ENCODE measurements around the gene OTULIN. TPM values are rescaled to one million over a fixed set of nuclear protein-coding genes. Genes with fewer than 3 reads are reported as not detected.

OTULIN gene
- total and polyA plus RNA-seq, 2 experiments from 2014 or later: 24.3 to 43.9 TPM

DNA sequence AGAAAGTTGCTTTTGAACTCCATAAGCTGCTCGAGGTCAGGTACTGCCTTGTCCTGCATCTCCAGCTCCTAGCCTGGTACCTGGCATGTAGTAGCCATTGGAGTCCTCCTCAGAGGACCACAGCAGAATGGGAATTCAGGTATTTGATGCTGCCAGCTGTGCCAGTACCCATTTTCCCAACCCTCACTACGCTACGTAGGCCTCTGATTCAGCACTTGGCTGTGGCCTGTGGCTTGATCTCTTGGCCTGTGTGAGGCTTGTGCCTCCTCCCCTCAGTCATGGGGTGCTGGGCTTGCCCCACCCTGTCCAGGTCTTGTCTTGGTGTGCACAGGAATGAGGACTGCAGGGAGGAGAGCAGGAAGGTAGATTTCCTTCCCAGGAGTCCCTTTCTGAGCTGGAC, 11.8 kb downstream of the OTULIN start (continued):
- TF ChIP-seq, protein P1, sequence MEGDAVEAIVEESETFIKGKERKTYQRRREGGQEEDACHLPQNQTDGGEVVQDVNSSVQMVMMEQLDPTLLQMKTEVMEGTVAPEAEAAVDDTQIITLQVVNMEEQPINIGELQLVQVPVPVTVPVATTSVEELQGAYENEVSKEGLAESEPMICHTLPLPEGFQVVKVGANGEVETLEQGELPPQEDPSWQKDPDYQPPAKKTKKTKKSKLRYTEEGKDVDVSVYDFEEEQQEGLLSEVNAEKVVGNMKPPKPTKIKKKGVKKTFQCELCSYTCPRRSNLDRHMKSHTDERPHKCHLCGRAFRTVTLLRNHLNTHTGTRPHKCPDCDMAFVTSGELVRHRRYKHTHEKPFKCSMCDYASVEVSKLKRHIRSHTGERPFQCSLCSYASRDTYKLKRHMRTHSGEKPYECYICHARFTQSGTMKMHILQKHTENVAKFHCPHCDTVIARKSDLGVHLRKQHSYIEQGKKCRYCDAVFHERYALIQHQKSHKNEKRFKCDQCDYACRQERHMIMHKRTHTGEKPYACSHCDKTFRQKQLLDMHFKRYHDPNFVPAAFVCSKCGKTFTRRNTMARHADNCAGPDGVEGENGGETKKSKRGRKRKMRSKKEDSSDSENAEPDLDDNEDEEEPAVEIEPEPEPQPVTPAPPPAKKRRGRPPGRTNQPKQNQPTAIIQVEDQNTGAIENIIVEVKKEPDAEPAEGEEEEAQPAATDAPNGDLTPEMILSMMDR (conservative IDR thresholded peaks at IDR 0.05; ENCODE audit: low read depth in 2 of 2): no peak
- TF ChIP-seq ZNF331 (CRISPR knock-in tag; IDR thresholded peaks at IDR 0.05; ENCODE audit: low read depth) (no peak), POLR2AphosphoS5 (IDR thresholded peaks at IDR 0.05; ENCODE audit: low read depth) (no peak), CREB1 (CRISPR knock-in tag; IDR thresholded peaks at IDR 0.05; ENCODE audit: low read depth) (no peak), JUNB (IDR thresholded peaks at IDR 0.05; ENCODE audit: unreplicated experiment) (no peak), NANOG (IDR thresholded peaks at IDR 0.05; ENCODE audit: borderline replicate concordance) (no peak)
- TF ChIP-seq, protein P2, sequence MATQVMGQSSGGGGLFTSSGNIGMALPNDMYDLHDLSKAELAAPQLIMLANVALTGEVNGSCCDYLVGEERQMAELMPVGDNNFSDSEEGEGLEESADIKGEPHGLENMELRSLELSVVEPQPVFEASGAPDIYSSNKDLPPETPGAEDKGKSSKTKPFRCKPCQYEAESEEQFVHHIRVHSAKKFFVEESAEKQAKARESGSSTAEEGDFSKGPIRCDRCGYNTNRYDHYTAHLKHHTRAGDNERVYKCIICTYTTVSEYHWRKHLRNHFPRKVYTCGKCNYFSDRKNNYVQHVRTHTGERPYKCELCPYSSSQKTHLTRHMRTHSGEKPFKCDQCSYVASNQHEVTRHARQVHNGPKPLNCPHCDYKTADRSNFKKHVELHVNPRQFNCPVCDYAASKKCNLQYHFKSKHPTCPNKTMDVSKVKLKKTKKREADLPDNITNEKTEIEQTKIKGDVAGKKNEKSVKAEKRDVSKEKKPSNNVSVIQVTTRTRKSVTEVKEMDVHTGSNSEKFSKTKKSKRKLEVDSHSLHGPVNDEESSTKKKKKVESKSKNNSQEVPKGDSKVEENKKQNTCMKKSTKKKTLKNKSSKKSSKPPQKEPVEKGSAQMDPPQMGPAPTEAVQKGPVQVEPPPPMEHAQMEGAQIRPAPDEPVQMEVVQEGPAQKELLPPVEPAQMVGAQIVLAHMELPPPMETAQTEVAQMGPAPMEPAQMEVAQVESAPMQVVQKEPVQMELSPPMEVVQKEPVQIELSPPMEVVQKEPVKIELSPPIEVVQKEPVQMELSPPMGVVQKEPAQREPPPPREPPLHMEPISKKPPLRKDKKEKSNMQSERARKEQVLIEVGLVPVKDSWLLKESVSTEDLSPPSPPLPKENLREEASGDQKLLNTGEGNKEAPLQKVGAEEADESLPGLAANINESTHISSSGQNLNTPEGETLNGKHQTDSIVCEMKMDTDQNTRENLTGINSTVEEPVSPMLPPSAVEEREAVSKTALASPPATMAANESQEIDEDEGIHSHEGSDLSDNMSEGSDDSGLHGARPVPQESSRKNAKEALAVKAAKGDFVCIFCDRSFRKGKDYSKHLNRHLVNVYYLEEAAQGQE (IDR thresholded peaks at IDR 0.05; ENCODE audit: unreplicated experiment): no peak

DNA sequence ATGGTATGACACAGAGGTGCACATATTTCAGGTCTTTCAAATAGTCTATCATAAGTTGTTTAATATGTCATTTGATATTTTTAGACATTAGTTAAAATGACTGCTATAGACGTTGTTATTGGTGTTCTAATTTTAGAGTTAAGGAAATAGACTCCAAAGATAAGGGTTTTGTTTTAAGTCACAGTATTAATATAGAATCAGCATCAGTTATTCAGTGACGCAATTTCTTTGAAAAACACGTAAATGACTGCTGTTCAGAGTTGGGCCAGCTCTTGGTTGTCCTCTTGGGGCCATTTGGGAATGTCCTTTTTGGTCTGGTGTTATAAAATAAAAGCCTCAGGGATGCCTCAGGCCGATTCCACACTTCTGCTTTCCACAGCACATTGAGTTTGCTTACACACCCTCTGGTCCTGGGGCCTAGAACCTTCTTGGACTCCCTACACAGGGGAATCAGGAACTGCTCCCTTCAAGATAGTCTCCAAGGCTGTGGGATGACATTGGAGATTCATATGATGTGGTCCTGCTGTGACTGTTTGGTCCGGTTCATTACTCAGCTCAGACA, 14.3 kb downstream of the OTULIN start:
- Histone ChIP-seq H4K20me1 (replicated peaks; ENCODE audit: insufficient read depth) (no peaks in the 10 kb centered on the region; the same call in 1 of the 2 replicates), H2AFZ (no peak overlapping the region), H3K4me2 (no peak overlapping the region), H3K27me3 (ENCODE audit: insufficient read depth) (no peaks in the 10 kb centered on the region), H3K4me1 (ENCODE audit: insufficient read depth) (peaks cover 29% of the 10 kb centered on the region), H3K9me2 (ENCODE audit: insufficient read depth) (no peaks in the 10 kb centered on the region), H3K79me2 (replicated peaks; ENCODE audit: insufficient read depth) (peaks cover 46% of the 10 kb centered on the region), H3F3A (replicated peaks; ENCODE audit: low read depth) (no peaks in the 10 kb centered on the region), H3K27ac (ENCODE audit: low read depth) (no peak overlapping the region), H3K4me3 (no peak overlapping the region), H3K36me3 (ENCODE audit: insufficient read depth) (peaks cover 10% of the 10 kb centered on the region; the same call in 1 of the 2 replicates)
- no peaks in the 10 kb centered on the region for H3K9me3 Mint-ChIP-seq
- DNase-seq (ENCODE audit: low spot score): no peak
- no peak overlapping the region for H3K4me3 Mint-ChIP-seq
- peaks cover 25% of the 10 kb centered on the region for H3K36me3 Mint-ChIP-seq (ENCODE audit: low read depth)
- ATAC-seq: no peak
- peaks cover 3% of the 10 kb centered on the region for H3K27me3 Mint-ChIP-seq (ENCODE audit: insufficient read depth, low read depth, poor library complexity)
- no peak overlapping the region for H3K27ac Mint-ChIP-seq
- peaks cover 25% of the 10 kb centered on the region for H3K4me1 Mint-ChIP-seq
- TF ChIP-seq, protein P3, sequence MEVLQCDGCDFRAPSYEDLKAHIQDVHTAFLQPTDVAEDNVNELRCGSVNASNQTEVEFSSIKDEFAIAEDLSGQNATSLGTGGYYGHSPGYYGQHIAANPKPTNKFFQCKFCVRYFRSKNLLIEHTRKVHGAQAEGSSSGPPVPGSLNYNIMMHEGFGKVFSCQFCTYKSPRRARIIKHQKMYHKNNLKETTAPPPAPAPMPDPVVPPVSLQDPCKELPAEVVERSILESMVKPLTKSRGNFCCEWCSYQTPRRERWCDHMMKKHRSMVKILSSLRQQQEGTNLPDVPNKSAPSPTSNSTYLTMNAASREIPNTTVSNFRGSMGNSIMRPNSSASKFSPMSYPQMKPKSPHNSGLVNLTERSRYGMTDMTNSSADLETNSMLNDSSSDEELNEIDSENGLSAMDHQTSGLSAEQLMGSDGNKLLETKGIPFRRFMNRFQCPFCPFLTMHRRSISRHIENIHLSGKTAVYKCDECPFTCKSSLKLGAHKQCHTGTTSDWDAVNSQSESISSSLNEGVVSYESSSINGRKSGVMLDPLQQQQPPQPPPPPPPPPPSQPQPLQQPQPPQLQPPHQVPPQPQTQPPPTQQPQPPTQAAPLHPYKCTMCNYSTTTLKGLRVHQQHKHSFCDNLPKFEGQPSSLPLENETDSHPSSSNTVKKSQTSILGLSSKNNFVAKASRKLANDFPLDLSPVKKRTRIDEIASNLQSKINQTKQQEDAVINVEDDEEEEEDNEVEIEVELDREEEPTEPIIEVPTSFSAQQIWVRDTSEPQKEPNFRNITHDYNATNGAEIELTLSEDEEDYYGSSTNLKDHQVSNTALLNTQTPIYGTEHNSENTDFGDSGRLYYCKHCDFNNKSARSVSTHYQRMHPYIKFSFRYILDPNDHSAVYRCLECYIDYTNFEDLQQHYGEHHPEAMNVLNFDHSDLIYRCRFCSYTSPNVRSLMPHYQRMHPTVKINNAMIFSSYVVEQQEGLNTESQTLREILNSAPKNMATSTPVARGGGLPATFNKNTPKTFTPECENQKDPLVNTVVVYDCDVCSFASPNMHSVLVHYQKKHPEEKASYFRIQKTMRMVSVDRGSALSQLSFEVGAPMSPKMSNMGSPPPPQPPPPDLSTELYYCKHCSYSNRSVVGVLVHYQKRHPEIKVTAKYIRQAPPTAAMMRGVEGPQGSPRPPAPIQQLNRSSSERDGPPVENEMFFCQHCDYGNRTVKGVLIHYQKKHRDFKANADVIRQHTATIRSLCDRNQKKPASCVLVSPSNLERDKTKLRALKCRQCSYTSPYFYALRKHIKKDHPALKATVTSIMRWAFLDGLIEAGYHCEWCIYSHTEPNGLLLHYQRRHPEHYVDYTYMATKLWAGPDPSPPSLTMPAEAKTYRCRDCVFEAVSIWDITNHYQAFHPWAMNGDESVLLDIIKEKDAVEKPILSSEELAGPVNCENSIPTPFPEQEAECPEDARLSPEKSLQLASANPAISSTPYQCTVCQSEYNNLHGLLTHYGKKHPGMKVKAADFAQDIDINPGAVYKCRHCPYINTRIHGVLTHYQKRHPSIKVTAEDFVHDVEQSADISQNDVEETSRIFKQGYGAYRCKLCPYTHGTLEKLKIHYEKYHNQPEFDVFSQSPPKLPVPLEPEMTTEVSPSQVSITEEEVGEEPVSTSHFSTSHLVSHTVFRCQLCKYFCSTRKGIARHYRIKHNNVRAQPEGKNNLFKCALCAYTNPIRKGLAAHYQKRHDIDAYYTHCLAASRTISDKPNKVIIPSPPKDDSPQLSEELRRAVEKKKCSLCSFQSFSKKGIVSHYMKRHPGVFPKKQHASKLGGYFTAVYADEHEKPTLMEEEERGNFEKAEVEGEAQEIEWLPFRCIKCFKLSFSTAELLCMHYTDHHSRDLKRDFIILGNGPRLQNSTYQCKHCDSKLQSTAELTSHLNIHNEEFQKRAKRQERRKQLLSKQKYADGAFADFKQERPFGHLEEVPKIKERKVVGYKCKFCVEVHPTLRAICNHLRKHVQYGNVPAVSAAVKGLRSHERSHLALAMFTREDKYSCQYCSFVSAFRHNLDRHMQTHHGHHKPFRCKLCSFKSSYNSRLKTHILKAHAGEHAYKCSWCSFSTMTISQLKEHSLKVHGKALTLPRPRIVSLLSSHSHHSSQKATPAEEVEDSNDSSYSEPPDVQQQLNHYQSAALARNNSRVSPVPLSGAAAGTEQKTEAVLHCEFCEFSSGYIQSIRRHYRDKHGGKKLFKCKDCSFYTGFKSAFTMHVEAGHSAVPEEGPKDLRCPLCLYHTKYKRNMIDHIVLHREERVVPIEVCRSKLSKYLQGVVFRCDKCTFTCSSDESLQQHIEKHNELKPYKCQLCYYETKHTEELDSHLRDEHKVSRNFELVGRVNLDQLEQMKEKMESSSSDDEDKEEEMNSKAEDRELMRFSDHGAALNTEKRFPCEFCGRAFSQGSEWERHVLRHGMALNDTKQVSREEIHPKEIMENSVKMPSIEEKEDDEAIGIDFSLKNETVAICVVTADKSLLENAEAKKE (CRISPR knock-in tag; IDR thresholded peaks at IDR 0.05): no peak
- TF ChIP-seq ZNF331 (CRISPR knock-in tag; IDR thresholded peaks at IDR 0.05; ENCODE audit: low read depth) (no peak), NANOG (IDR thresholded peaks at IDR 0.05; ENCODE audit: borderline replicate concordance) (no peak), JUNB (IDR thresholded peaks at IDR 0.05; ENCODE audit: unreplicated experiment) (no peak), POLR2AphosphoS5 (IDR thresholded peaks at IDR 0.05; ENCODE audit: low read depth) (no peak)
- TF ChIP-seq, protein P2 (IDR thresholded peaks at IDR 0.05; ENCODE audit: unreplicated experiment): no peak

Measured in GM23338 (cell line).